ENCODE measurements around the gene RDX.

The RDX gene

GRCh38 chr11:110160437-110160836 is 136.0 kb downstream of the RDX start:
- no CpG with 5 or more reads among the region's 2 CpGs for WGBS (ENCODE audit: extremely low coverage, insufficient coverage, insufficient read length)

GRCh38 chr11:110160016-110160415 is 136.4 kb downstream of the RDX start:
- no peaks in the 10 kb centered on the region for H3K79me2 ChIP-seq (ENCODE audit: control insufficient read depth, insufficient read depth, low read length, poor library complexity)
- H4K12ac ChIP-seq (ENCODE audit: low read depth, low read length): no peak overlapping the region
- H4K8ac ChIP-seq (ENCODE audit: low read depth, low read length): no peak overlapping the region
- H3K79me1 ChIP-seq (ENCODE audit: low read length): no peaks in the 10 kb centered on the region
- no peaks in the 10 kb centered on the region for H3K4me1 ChIP-seq (ENCODE audit: control insufficient read depth in 1 of 2, insufficient read depth in 2 of 2, low read length in 2 of 2)
- no peak overlapping the region for H3K14ac ChIP-seq (ENCODE audit: low read length)
- H2BK120ac ChIP-seq (ENCODE audit: insufficient read depth, low read length, poor library complexity): no peak overlapping the region
- no peak overlapping the region for H2AFZ ChIP-seq (ENCODE audit: insufficient read depth, low read length, poor library complexity)
- H3K4me2 ChIP-seq (ENCODE audit: low read length): no peak overlapping the region
- peaks cover 1% of the 10 kb centered on the region for H3K9me3 ChIP-seq (ENCODE audit: insufficient read depth, low read depth, low read length)
- H3K9ac ChIP-seq (ENCODE audit: low read length): no peak overlapping the region
- no peak overlapping the region for H2BK5ac ChIP-seq (ENCODE audit: low read depth, low read length, poor library complexity)
- no peak overlapping the region for H4K91ac ChIP-seq (ENCODE audit: low read depth, low read length)
- H2AK5ac ChIP-seq (ENCODE audit: low read length): no peak overlapping the region
- WGBS (ENCODE audit: extremely low coverage, insufficient coverage, insufficient read length): no CpG with 5 or more reads among the region's 3 CpGs
- H3K27me3 ChIP-seq (ENCODE audit: insufficient read depth, low read length): no peaks in the 10 kb centered on the region
- no peak overlapping the region for H3K4ac ChIP-seq (ENCODE audit: low read depth, low read length)
- peak in 1 of 2 donors; percentile 31 for DNase-seq
- H3K4me3 ChIP-seq (ENCODE audit: low read depth, low read length): no peak overlapping the region
- H3K36me3 ChIP-seq (ENCODE audit: control insufficient read depth in 1 of 2, insufficient read depth in 2 of 2, low read length in 2 of 2): peaks cover 22 to 34% of the 10 kb centered on the region in 2 experiments
- peak overlapping the region; percentile 93 for H3K23ac ChIP-seq (ENCODE audit: low read length)
- no peak overlapping the region for H3K18ac ChIP-seq (ENCODE audit: low read length)
- H2BK12ac ChIP-seq (ENCODE audit: low read length): no peak overlapping the region
- H3K27ac ChIP-seq (ENCODE audit: low read depth, low read length): no peak overlapping the region

More at GRCh38 chr11:110160437-110160836, 136.0 kb downstream of the RDX start:
- Histone ChIP-seq H2BK120ac (ENCODE audit: insufficient read depth, low read length, poor library complexity) (no peak overlapping the region), H4K8ac (ENCODE audit: low read depth, low read length) (no peak overlapping the region), H3K14ac (ENCODE audit: low read length) (no peak overlapping the region), H4K91ac (ENCODE audit: low read depth, low read length) (no peak overlapping the region), H3K23ac (ENCODE audit: low read length) (no peak overlapping the region), H4K12ac (ENCODE audit: low read depth, low read length) (no peak overlapping the region), H3K79me2 (ENCODE audit: control insufficient read depth, insufficient read depth, low read length, poor library complexity) (no peaks in the 10 kb centered on the region), H3K4me1 (ENCODE audit: control insufficient read depth in 1 of 2, insufficient read depth in 2 of 2, low read length in 2 of 2) (no peaks in the 10 kb centered on the region), H3K36me3 (ENCODE audit: control insufficient read depth in 1 of 2, insufficient read depth in 2 of 2, low read length in 2 of 2) (peaks cover 25 to 38% of the 10 kb centered on the region in 2 experiments), H3K9ac (ENCODE audit: low read length) (no peak overlapping the region), H2AK5ac (ENCODE audit: low read length) (no peak overlapping the region), H3K27ac (ENCODE audit: low read depth, low read length) (no peak overlapping the region), H3K18ac (ENCODE audit: low read length) (no peak overlapping the region), H3K79me1 (ENCODE audit: low read length) (no peaks in the 10 kb centered on the region), H3K4me2 (ENCODE audit: low read length) (no peak overlapping the region), H3K27me3 (ENCODE audit: insufficient read depth, low read length) (no peaks in the 10 kb centered on the region), H3K4ac (ENCODE audit: low read depth, low read length) (no peak overlapping the region), H3K9me3 (ENCODE audit: insufficient read depth, low read depth, low read length) (peaks cover 1% of the 10 kb centered on the region), H2AFZ (ENCODE audit: insufficient read depth, low read length, poor library complexity) (no peak overlapping the region), H2BK5ac (ENCODE audit: low read depth, low read length, poor library complexity) (no peak overlapping the region), H3K4me3 (ENCODE audit: low read depth, low read length) (no peak overlapping the region), H2BK12ac (ENCODE audit: low read length) (no peak overlapping the region)
- peak in 1 of 2 donors; percentile 24 for DNase-seq

- Histone ChIP-seq H3K9ac (ENCODE audit: low read length) (no peak overlapping the region), H2AK5ac (ENCODE audit: low read length) (no peak overlapping the region), H2AFZ (ENCODE audit: insufficient read depth, low read length, poor library complexity) (no peak overlapping the region), H3K4ac (ENCODE audit: low read depth, low read length) (no peak overlapping the region), H3K4me3 (ENCODE audit: low read depth, low read length) (no peak overlapping the region), H3K79me1 (ENCODE audit: low read length) (no peaks in the 10 kb centered on the region), H3K4me2 (ENCODE audit: low read length) (no peak overlapping the region), H3K23ac (ENCODE audit: low read length) (no peak overlapping the region), H3K36me3 (ENCODE audit: control insufficient read depth in 1 of 2, insufficient read depth in 2 of 2, low read length in 2 of 2) (peaks cover 21 to 29% of the 10 kb centered on the region in 2 experiments), H4K91ac (ENCODE audit: low read depth, low read length) (no peak overlapping the region), H3K18ac (ENCODE audit: low read length) (no peak overlapping the region), H3K9me3 (ENCODE audit: insufficient read depth, low read depth, low read length) (peaks cover 1% of the 10 kb centered on the region), H4K8ac (ENCODE audit: low read depth, low read length) (no peak overlapping the region), H4K12ac (ENCODE audit: low read depth, low read length) (no peak overlapping the region), H2BK120ac (ENCODE audit: insufficient read depth, low read length, poor library complexity) (no peak overlapping the region), H2BK5ac (ENCODE audit: low read depth, low read length, poor library complexity) (no peak overlapping the region), H3K79me2 (ENCODE audit: control insufficient read depth, insufficient read depth, low read length, poor library complexity) (no peaks in the 10 kb centered on the region), H3K4me1 (ENCODE audit: control insufficient read depth in 1 of 2, insufficient read depth in 2 of 2, low read length in 2 of 2) (no peaks in the 10 kb centered on the region), H3K27ac (ENCODE audit: low read depth, low read length) (no peak overlapping the region), H3K27me3 (ENCODE audit: insufficient read depth, low read length) (no peaks in the 10 kb centered on the region), H2BK12ac (ENCODE audit: low read length) (no peak overlapping the region), H3K14ac (ENCODE audit: low read length) (no peak overlapping the region)
- DNase-seq: no peak
- no CpG with 5 or more reads among the region's 1 CpG for WGBS (ENCODE audit: extremely low coverage, insufficient coverage, insufficient read length)
Observed at GRCh38 chr11:110159476-110159875, 136.9 kb downstream of the RDX start.

- Histone ChIP-seq H3K18ac (ENCODE audit: low read length) (no peak overlapping the region), H3K9me3 (ENCODE audit: insufficient read depth, low read depth, low read length) (peaks cover 1% of the 10 kb centered on the region), H4K8ac (ENCODE audit: low read depth, low read length) (no peak overlapping the region), H3K36me3 (ENCODE audit: control insufficient read depth in 1 of 2, insufficient read depth in 2 of 2, low read length in 2 of 2) (peaks cover 19 to 20% of the 10 kb centered on the region in 2 experiments), H3K27ac (ENCODE audit: low read depth, low read length) (no peak overlapping the region), H3K4me3 (ENCODE audit: low read depth, low read length) (no peak overlapping the region), H2BK5ac (ENCODE audit: low read depth, low read length, poor library complexity) (no peak overlapping the region), H2BK12ac (ENCODE audit: low read length) (no peak overlapping the region), H3K9ac (ENCODE audit: low read length) (no peak overlapping the region), H2BK120ac (ENCODE audit: insufficient read depth, low read length, poor library complexity) (no peak overlapping the region), H3K27me3 (ENCODE audit: insufficient read depth, low read length) (no peaks in the 10 kb centered on the region), H3K79me1 (ENCODE audit: low read length) (no peaks in the 10 kb centered on the region), H3K4me1 (ENCODE audit: control insufficient read depth in 1 of 2, insufficient read depth in 2 of 2, low read length in 2 of 2) (no peaks in the 10 kb centered on the region), H3K4ac (ENCODE audit: low read depth, low read length) (no peak overlapping the region), H3K79me2 (ENCODE audit: control insufficient read depth, insufficient read depth, low read length, poor library complexity) (no peaks in the 10 kb centered on the region), H2AK5ac (ENCODE audit: low read length) (no peak overlapping the region), H4K91ac (ENCODE audit: low read depth, low read length) (no peak overlapping the region), H3K23ac (ENCODE audit: low read length) (no peak overlapping the region), H4K12ac (ENCODE audit: low read depth, low read length) (no peak overlapping the region), H2AFZ (ENCODE audit: insufficient read depth, low read length, poor library complexity) (no peak overlapping the region), H3K14ac (ENCODE audit: low read length) (no peak overlapping the region), H3K4me2 (ENCODE audit: low read length) (no peak overlapping the region)
- WGBS (ENCODE audit: extremely low coverage, insufficient coverage, insufficient read length): no CpG with 5 or more reads among the region's 9 CpGs
- peak; percentile 59 to 85 for DNase-seq
Observed at GRCh38 chr11:110158317-110159200, 137.9 kb downstream of the RDX start.
